ENCODE results near the gene GSTA5. TPM values are rescaled to one million over a fixed set of nuclear protein-coding genes. Genes with fewer than 3 reads are reported as not detected.
"Not testable (repeated sequence)": the region's sequence is repeated elsewhere in the genome, so short reads cannot be mapped to it uniquely, and the experiment has no call there.

Gene GSTA5
- total RNA-seq (ENCODE audit: insufficient read depth, low replicate concordance), result not detected

- DNase-seq (ENCODE audit: low spot score), result no peak
These were observed at the start of gene GSTA5 for GRCh38 chr6:52840763-52841585. GSTA5 (minus strand) TSS chr6:52840813.

- no peak for DNase-seq (ENCODE audit: low spot score)
These were observed 49.4 kb upstream of the GSTA5 start for GRCh38 chr6:52890018-52890417.

GRCh38 chr6:52887910-52888524 lies 47.4 kb upstream of the GSTA5 start:
- DNase-seq (ENCODE audit: low spot score), result no peak

GRCh38 chr6:52881996-52882841 lies 41.6 kb upstream of the GSTA5 start:
- DNase-seq (ENCODE audit: low spot score), result peak; percentile 79

- DNase-seq (ENCODE audit: low spot score), result no peak
These were observed 41.0 kb upstream of the GSTA5 start for GRCh38 chr6:52881662-52881995.

- DNase-seq (ENCODE audit: low spot score), result no peak
These were observed 37.2 kb upstream of the GSTA5 start for GRCh38 chr6:52877786-52878185.

- peak; percentile 76 for DNase-seq (ENCODE audit: low spot score)
These were observed 36.6 kb upstream of the GSTA5 start for GRCh38 chr6:52877168-52877567.

- no peak for DNase-seq (ENCODE audit: low spot score)
These were observed 35.6 kb upstream of the GSTA5 start for GRCh38 chr6:52876056-52876787.

GRCh38 chr6:52872031-52872430 lies 31.4 kb upstream of the GSTA5 start:
- no peak for DNase-seq (ENCODE audit: low spot score)

GRCh38 chr6:52871621-52872020 lies 31.0 kb upstream of the GSTA5 start:
- no peak for DNase-seq (ENCODE audit: low spot score)

- not testable (repeated sequence) for DNase-seq (ENCODE audit: low spot score)
These were observed 29.9 kb upstream of the GSTA5 start for GRCh38 chr6:52870335-52871091.

GRCh38 chr6:52868899-52869298 lies 28.3 kb upstream of the GSTA5 start:
- not testable (repeated sequence) for DNase-seq (ENCODE audit: low spot score)

GRCh38 chr6:52868240-52868639 lies 27.6 kb upstream of the GSTA5 start:
- no peak for DNase-seq (ENCODE audit: low spot score)

- DNase-seq (ENCODE audit: low spot score), result not testable (repeated sequence)
These were observed 20.5 kb upstream of the GSTA5 start for GRCh38 chr6:52861151-52861550.

- DNase-seq (ENCODE audit: low spot score), result no peak
These were observed 17.8 kb upstream of the GSTA5 start for GRCh38 chr6:52858416-52858815.

GRCh38 chr6:52856137-52856536 lies 15.5 kb upstream of the GSTA5 start:
- peak; percentile 10 for DNase-seq (ENCODE audit: low spot score)

- no peak for DNase-seq (ENCODE audit: low spot score)
These were observed 8.5 kb upstream of the GSTA5 start for GRCh38 chr6:52849137-52849536.

GRCh38 chr6:52846002-52846401 lies 5.4 kb upstream of the GSTA5 start:
- DNase-seq (ENCODE audit: low spot score), result no peak

GRCh38 chr6:52843605-52844004 lies 3.0 kb upstream of the GSTA5 start:
- no peak for DNase-seq (ENCODE audit: low spot score)

- peak; percentile 8 for DNase-seq (ENCODE audit: low spot score)
These were observed 1.2 kb downstream of the GSTA5 start for GRCh38 chr6:52839124-52840055.

All from umbilical cord (tissue), 2 donors.